ENCODE data around the gene EFNA3. TPM values are rescaled to one million over a fixed set of nuclear protein-coding genes. Genes with fewer than 3 reads are reported as not detected.

EFNA3 gene
- total RNA-seq, 1 donor from 2014 or later = 2.4 TPM

DNA sequence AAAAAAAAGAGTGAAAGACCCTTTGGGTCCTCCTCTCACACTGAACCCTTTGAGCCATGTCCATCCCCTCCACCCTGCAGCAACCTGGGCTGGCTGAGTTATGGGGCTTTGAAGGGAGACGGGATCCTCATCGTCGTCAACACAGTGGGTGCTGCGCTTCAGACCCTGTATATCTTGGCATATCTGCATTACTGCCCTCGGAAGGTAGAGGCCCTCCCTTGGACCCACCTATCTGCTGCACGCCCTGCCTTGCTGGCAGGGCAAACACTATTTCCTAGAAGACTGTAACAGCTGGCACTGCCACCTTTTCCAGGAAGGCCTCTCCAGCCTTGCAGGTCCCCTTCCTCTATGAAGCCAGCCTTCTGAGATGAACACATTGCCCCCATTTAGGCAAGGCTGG lies 58.1 kb downstream of the EFNA3 start:
- DNase-seq (ENCODE audit: low spot score) (no peak), ATAC-seq (no peak)
- intact Hi-C loops (cut with DNase I) = no loop called here

Other genes starting within 250 kb of the EFNA3 start
- 1.8 TPM for gene KCNN3, start 208.6 kb upstream of the EFNA3 start, total RNA-seq
- gene PMVK, start 142.1 kb upstream of the EFNA3 start, total RNA-seq = 30.4 TPM
- 71.1 TPM for gene PBXIP1, start 122.7 kb upstream of the EFNA3 start, total RNA-seq
- gene PYGO2, start 117.1 kb upstream of the EFNA3 start, total RNA-seq = 25.0 TPM
- gene SHC1, start 108.1 kb upstream of the EFNA3 start, total RNA-seq = 92.5 TPM
- 31.7 TPM for gene CKS1B, start 104.2 kb upstream of the EFNA3 start, total RNA-seq
- 24.3 TPM for gene FLAD1, start 95.5 kb upstream of the EFNA3 start, total RNA-seq
- not detected for gene LENEP, start 85.3 kb upstream of the EFNA3 start, total RNA-seq
- gene ZBTB7B, start 76.0 kb upstream of the EFNA3 start, total RNA-seq = 45.3 TPM
- 5.5 TPM for gene DCST2, start 45.1 kb upstream of the EFNA3 start, total RNA-seq
- 0.31 TPM for gene DCST1, start 45.0 kb upstream of the EFNA3 start, total RNA-seq
- gene ADAM15, start 27.5 kb upstream of the EFNA3 start, total RNA-seq = 147 TPM
- 3.1 TPM for gene EFNA4, start 15.1 kb upstream of the EFNA3 start, total RNA-seq
- 49.0 TPM for gene EFNA1, start 49.0 kb downstream of the EFNA3 start, total RNA-seq
- 20.8 TPM for gene SLC50A1, start 57.0 kb downstream of the EFNA3 start, total RNA-seq
- gene DPM3, start 61.7 kb downstream of the EFNA3 start, total RNA-seq = 75.3 TPM
- 162 TPM for gene KRTCAP2, start 94.5 kb downstream of the EFNA3 start, total RNA-seq
- gene TRIM46, start 95.0 kb downstream of the EFNA3 start, total RNA-seq = 4.8 TPM
- 58.8 TPM for gene THBS3, start 129.1 kb downstream of the EFNA3 start, total RNA-seq
- 20.0 TPM for gene MTX1, start 129.9 kb downstream of the EFNA3 start, total RNA-seq
- 28.4 TPM for gene ENTREP3, start 176.6 kb downstream of the EFNA3 start, total RNA-seq
- gene SCAMP3, start 183.5 kb downstream of the EFNA3 start, total RNA-seq = 44.0 TPM
- 57.8 TPM for gene CLK2, start 194.7 kb downstream of the EFNA3 start, total RNA-seq
- 8.0 TPM for gene HCN3, start 198.6 kb downstream of the EFNA3 start, total RNA-seq
- not detected for gene PKLR, start 222.6 kb downstream of the EFNA3 start, total RNA-seq
- gene FDPS, start 230.0 kb downstream of the EFNA3 start, total RNA-seq = 160 TPM
- gene RUSC1, start 242.1 kb downstream of the EFNA3 start, total RNA-seq = 43.3 TPM